Measurements from ENCODE around the gene FLRT2. TPM values are rescaled to one million over a fixed set of nuclear protein-coding genes. Genes with fewer than 3 reads are reported as not detected.

The FLRT2 gene
- total RNA-seq, 1 experiment from 2014 or later, result 0.17 TPM

DNA sequence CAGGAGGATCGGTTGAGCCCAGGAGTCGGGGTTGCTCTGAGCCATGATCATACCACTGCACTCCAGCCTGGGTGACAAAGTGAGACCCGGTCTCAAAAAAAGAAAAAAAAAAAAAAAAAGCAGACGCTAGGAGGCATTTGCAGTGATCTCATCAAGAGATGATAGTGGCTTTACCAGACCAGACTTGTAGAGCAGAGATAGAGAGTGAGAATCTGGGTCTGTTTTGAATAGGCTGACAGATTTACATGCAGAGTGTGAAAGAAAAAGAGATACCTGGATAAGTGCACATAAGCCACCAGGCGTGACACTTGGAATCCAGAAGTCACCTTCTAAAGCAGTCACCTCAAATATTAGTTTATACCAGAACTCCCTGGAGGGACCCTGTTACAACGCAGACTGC lies 21.1 kb upstream of the FLRT2 start:
- Histone ChIP-seq H3K4me2 (ENCODE audit: low read length) (no peak overlapping the region), H3K9ac (ENCODE audit: low read length) (no peak overlapping the region), H3K9me3 (ENCODE audit: control insufficient read depth in 1 of 2, insufficient read depth in 1 of 2, low read depth in 1 of 2, low read length in 2 of 2) (peaks cover 13 to 19% of the 10 kb centered on the region in 2 experiments; a peak in 3 of 4 replicates), H3K27ac (ENCODE audit: low read depth, low read length) (no peak overlapping the region), H3K4me1 (ENCODE audit: control insufficient read depth in 1 of 2, insufficient read depth in 2 of 2, low read length in 2 of 2) (no peaks in the 10 kb centered on the region), H3K27me3 (ENCODE audit: insufficient read depth, low read length) (no peaks in the 10 kb centered on the region), H2AFZ (ENCODE audit: low read depth, low read length, poor library complexity, severe bottlenecking) (no peak overlapping the region), H3K79me2 (ENCODE audit: insufficient read depth, low read length) (no peaks in the 10 kb centered on the region), H3K9me2 (ENCODE audit: insufficient read depth) (no peaks in the 10 kb centered on the region), H4K20me1 (ENCODE audit: insufficient read depth) (no peaks in the 10 kb centered on the region), H3K4me3 (replicated peaks in 1 of 2; ENCODE audit: low read depth in 1 of 2, low read length in 2 of 2) (no peak overlapping the region), H3K36me3 (ENCODE audit: control insufficient read depth in 1 of 2, insufficient read depth in 2 of 2, low read length in 2 of 2) (no peaks in the 10 kb centered on the region)
- ATAC-seq (no peak), DNase-seq (ENCODE audit: low read depth, low spot score) (no peak)
- no TSS peak for BruUV-seq (replicated peaks)
- CTCF ChIA-PET, result no interaction called here
- RAD21 ChIA-PET (ENCODE audit: low non-redundant PET in 1 of 2, low total read pairs in 2 of 2, uncharacterized antibody in 2 of 2, unreplicated experiment in 2 of 2), result no interaction called here
- POLR2A ChIA-PET, result no interaction called here
- TF ChIP-seq SP1 (IDR thresholded peaks at IDR 0.05; ENCODE audit: low read depth) (no peak), CEBPB (IDR thresholded peaks at IDR 0.05; ENCODE audit: low read depth) (no peak), FOSL1 (IDR thresholded peaks at IDR 0.05; ENCODE audit: low read depth) (no peak), SIN3A (IDR thresholded peaks at IDR 0.05; ENCODE audit: low read depth) (no peak), POLR2AphosphoS5 (IDR thresholded peaks at IDR 0.05; ENCODE audit: low read depth, low read length) (no peak), CBX3 (IDR thresholded peaks at IDR 0.05; ENCODE audit: low read depth) (no peak), POLR2A (IDR thresholded peaks at IDR 0.05; ENCODE audit: borderline replicate concordance, extremely low read depth, insufficient read depth, insufficient read length) (no peak), EZH2phosphoT487 (IDR thresholded peaks at IDR 0.05; ENCODE audit: borderline replicate concordance) (no peak), ZFX (IDR thresholded peaks at IDR 0.05) (no peak), ZNF274 (IDR thresholded peaks at IDR 0.05; ENCODE audit: low read depth, low read length) (no peak), ELF1 (IDR thresholded peaks at IDR 0.05; ENCODE audit: borderline replicate concordance, low read depth) (no peak)
- TF ChIP-seq, protein P1, sequence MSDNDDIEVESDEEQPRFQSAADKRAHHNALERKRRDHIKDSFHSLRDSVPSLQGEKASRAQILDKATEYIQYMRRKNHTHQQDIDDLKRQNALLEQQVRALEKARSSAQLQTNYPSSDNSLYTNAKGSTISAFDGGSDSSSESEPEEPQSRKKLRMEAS (IDR thresholded peaks at IDR 0.05), result no peak
- TF ChIP-seq, protein P2, sequence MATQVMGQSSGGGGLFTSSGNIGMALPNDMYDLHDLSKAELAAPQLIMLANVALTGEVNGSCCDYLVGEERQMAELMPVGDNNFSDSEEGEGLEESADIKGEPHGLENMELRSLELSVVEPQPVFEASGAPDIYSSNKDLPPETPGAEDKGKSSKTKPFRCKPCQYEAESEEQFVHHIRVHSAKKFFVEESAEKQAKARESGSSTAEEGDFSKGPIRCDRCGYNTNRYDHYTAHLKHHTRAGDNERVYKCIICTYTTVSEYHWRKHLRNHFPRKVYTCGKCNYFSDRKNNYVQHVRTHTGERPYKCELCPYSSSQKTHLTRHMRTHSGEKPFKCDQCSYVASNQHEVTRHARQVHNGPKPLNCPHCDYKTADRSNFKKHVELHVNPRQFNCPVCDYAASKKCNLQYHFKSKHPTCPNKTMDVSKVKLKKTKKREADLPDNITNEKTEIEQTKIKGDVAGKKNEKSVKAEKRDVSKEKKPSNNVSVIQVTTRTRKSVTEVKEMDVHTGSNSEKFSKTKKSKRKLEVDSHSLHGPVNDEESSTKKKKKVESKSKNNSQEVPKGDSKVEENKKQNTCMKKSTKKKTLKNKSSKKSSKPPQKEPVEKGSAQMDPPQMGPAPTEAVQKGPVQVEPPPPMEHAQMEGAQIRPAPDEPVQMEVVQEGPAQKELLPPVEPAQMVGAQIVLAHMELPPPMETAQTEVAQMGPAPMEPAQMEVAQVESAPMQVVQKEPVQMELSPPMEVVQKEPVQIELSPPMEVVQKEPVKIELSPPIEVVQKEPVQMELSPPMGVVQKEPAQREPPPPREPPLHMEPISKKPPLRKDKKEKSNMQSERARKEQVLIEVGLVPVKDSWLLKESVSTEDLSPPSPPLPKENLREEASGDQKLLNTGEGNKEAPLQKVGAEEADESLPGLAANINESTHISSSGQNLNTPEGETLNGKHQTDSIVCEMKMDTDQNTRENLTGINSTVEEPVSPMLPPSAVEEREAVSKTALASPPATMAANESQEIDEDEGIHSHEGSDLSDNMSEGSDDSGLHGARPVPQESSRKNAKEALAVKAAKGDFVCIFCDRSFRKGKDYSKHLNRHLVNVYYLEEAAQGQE (IDR thresholded peaks at IDR 0.05; ENCODE audit: low read depth), result no peak
- TF ChIP-seq, protein P3, sequence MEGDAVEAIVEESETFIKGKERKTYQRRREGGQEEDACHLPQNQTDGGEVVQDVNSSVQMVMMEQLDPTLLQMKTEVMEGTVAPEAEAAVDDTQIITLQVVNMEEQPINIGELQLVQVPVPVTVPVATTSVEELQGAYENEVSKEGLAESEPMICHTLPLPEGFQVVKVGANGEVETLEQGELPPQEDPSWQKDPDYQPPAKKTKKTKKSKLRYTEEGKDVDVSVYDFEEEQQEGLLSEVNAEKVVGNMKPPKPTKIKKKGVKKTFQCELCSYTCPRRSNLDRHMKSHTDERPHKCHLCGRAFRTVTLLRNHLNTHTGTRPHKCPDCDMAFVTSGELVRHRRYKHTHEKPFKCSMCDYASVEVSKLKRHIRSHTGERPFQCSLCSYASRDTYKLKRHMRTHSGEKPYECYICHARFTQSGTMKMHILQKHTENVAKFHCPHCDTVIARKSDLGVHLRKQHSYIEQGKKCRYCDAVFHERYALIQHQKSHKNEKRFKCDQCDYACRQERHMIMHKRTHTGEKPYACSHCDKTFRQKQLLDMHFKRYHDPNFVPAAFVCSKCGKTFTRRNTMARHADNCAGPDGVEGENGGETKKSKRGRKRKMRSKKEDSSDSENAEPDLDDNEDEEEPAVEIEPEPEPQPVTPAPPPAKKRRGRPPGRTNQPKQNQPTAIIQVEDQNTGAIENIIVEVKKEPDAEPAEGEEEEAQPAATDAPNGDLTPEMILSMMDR (IDR thresholded peaks at IDR 0.05 in 2 of 3, conservative IDR thresholded peaks at IDR 0.05 in 1 of 3; ENCODE audit: borderline replicate concordance in 1 of 3, insufficient read depth in 1 of 3, low read depth in 2 of 3, low read length in 2 of 3), result no peak
- intact Hi-C loops (cut with micrococcal nuclease), result no loop called here

All from HCT116 (cell line).